K562 (cell line): ENCODE results near the gene ARHGAP8. TPM values are rescaled to one million over a fixed set of nuclear protein-coding genes. Genes with fewer than 3 reads are reported as not detected.

Experiments used
- ATAC-seq: fragments of 200-7000 bp; cut with Tn5 transposase; 3 replicates; pipeline ENCODE4 v1.9.1; 2020; ENCODE audit warnings: moderate library complexity
- BruUV-seq: library from RNA; stranded (reverse); fragments of 400-500 nt; replicated peaks from 2 replicates; lab custom pipeline; 2021; lab: Mats Ljungman, UMichigan
- CTCF ChIA-PET: fragments of 300-600 bp; formaldehyde crosslinking; extraction: SDS; loops from one replicate; lab custom pipeline; 2021; ENCODE audit warnings: low intra/inter-chr PET ratio; lab: Yijun Ruan, JAX
- POLR2A ChIA-PET: fragments of 300-600, 350-650 bp; sonication (Branson Sonifier 250); formaldehyde crosslinking; extraction: SDS; loops from one replicate; lab custom pipeline; 2021; ENCODE audit warnings: antibody characterized with exemption, inconsistent platforms; lab: Yijun Ruan, JAX
- DNase-seq, 4 experiments: peaks; one replicate each; pipeline versions ENCODE4 v3.0.0 to v3.0.0-alpha.2; 2011 to 2018; ENCODE audit warnings: low spot score in 3 of 4, mixed read lengths in 3 of 4; ENCODE audit errors: extremely low read depth in 1 of 4
- FAIRE-seq: peaks from 2 replicates; lab custom pipeline; 2011; peaks lifted over from hg19 to GRCh38; lab: Jason Lieb, UNC
- H2AFZ ChIP-seq: 2 replicates; pipeline ENCODE4 v1.6.0; 2011; ENCODE audit warnings: low read depth, low read length, control low read depth, inconsistent platforms
- H3K27ac ChIP-seq: fragments of 200-600 bp; 3 replicates; pipeline ENCODE4 v1.8.0; 2011; ENCODE audit warnings: low read depth, mild to moderate bottlenecking, control low read depth, inconsistent platforms, low read length, moderate library complexity, mixed read lengths; ENCODE audit errors: extremely low read depth
- H3K27me3 ChIP-seq, 2 experiments: fragments of 300-600 bp in 1 of 2; 2 replicates in 1 of 2; 3 replicates in 1 of 2; pipeline versions ENCODE4 v1.6.0 to v1.8.0; 2011; ENCODE audit warnings: inconsistent platforms in 2 of 2, low read length in 2 of 2, mild to moderate bottlenecking in 1 of 2, mixed read lengths in 1 of 2, moderate library complexity in 1 of 2; ENCODE audit not compliant: control insufficient read depth in 2 of 2, insufficient read depth in 2 of 2
- H3K36me3 ChIP-seq: fragments of 300-600 bp; 3 replicates; pipeline ENCODE4 v1.8.0; 2011; ENCODE audit warnings: mild to moderate bottlenecking, low read length, inconsistent platforms; ENCODE audit not compliant: control insufficient read depth, insufficient read depth
- H3K4me1 ChIP-seq, 2 experiments: fragments of 200-600 bp in 1 of 2; replicated peaks in 1 of 2; 2 replicates in 1 of 2; 3 replicates in 1 of 2; pipeline versions ENCODE4 v1.5.1 to v1.8.0; 2011; ENCODE audit warnings: inconsistent platforms in 2 of 2, low read length in 2 of 2, mild to moderate bottlenecking in 1 of 2, mixed read lengths in 1 of 2, moderate library complexity in 1 of 2; ENCODE audit not compliant: control insufficient read depth in 2 of 2, insufficient read depth in 2 of 2
- H3K4me2 ChIP-seq: 2 replicates; pipeline ENCODE4 v1.6.1; 2011; ENCODE audit warnings: low read length, control low read depth, inconsistent platforms, mixed read lengths; ENCODE audit not compliant: insufficient read depth
- H3K4me3 ChIP-seq: fragments of 200-600 bp; sonication (generic), shearing (Covaris generic); 2 replicates; pipeline ENCODE4 v1.5.1; 2016; ENCODE audit warnings: control low read depth, inconsistent platforms
- H3K79me2 ChIP-seq: fragments of 200-600 bp; 3 replicates; pipeline ENCODE4 v1.8.0; 2011; ENCODE audit warnings: low read length, inconsistent platforms; ENCODE audit not compliant: control insufficient read depth, insufficient read depth
- H3K9ac ChIP-seq, 2 experiments: 2 replicates each; pipeline versions ENCODE4 v1.6.0 to v1.6.1; 2011; ENCODE audit warnings: low read depth in 2 of 2, low read length in 2 of 2, control low read depth in 1 of 2, inconsistent platforms in 1 of 2, mild to moderate bottlenecking in 1 of 2, mixed read lengths in 1 of 2; ENCODE audit not compliant: insufficient read depth in 1 of 2
- H3K9me1 ChIP-seq: one replicate; pipeline ENCODE4 v1.6.0; 2011; ENCODE audit warnings: inconsistent platforms, mild to moderate bottlenecking, low read length, moderate library complexity; ENCODE audit not compliant: control insufficient read depth, insufficient read depth
- H3K9me3 ChIP-seq: replicated peaks from 2 replicates; pipeline ENCODE4 v1.5.1; 2011; ENCODE audit warnings: low read depth, low read length, inconsistent platforms; ENCODE audit not compliant: control insufficient read depth, insufficient read depth
- H4K20me1 ChIP-seq: replicated peaks from 2 replicates; pipeline ENCODE4 v1.6.1; 2011; ENCODE audit warnings: low read length, inconsistent platforms, mixed read lengths; ENCODE audit not compliant: control insufficient read depth, insufficient read depth
- HNRNPL ChIP-seq: fragments of 200-400 bp; formaldehyde crosslinking; IDR thresholded peaks from 2 replicates; pipeline ENCODE4 v1.6.1; 2017; ENCODE audit warnings: low read depth, mild to moderate bottlenecking, low read length
- IRF1 ChIP-seq: sonication (generic); formaldehyde crosslinking; IDR thresholded peaks from 2 replicates; pipeline ENCODE4 v1.8.0; 2022; ENCODE audit warnings: missing genetic modification reagents, mild to moderate bottlenecking, borderline replicate concordance
- KAT7 ChIP-seq: sonication (generic); formaldehyde crosslinking; IDR thresholded peaks from 2 replicates; pipeline ENCODE4 v1.8.0; 2022; ENCODE audit warnings: missing genetic modification reagents, mild to moderate bottlenecking, borderline replicate concordance
- MAFK ChIP-seq: IDR thresholded peaks from 2 replicates; pipeline ENCODE4 v1.6.1; 2011; ENCODE audit warnings: low read length, improper control_type of control experiment
- NR0B1 ChIP-seq: fragments of 450-650 bp; IDR thresholded peaks from one replicate; pipeline ENCODE4 v1.6.1; 2018; ENCODE audit warnings: mild to moderate bottlenecking, moderate library complexity; ENCODE audit not compliant: partially characterized antibody
- PHTF2 ChIP-seq: fragments of 250-450 bp; sonication (Bioruptor Pico); IDR thresholded peaks from 2 replicates; pipeline ENCODE4 v1.5.0; 2021; ENCODE audit warnings: mild to moderate bottlenecking
- POLR2AphosphoS2 ChIP-seq: IDR thresholded peaks from 2 replicates; pipeline ENCODE4 v1.6.1; 2012; ENCODE audit warnings: low read length, improper control_type of control experiment
- SETDB1 ChIP-seq: IDR thresholded peaks from one replicate; pipeline ENCODE4 v1.6.1; 2012; ENCODE audit warnings: low read length, control low read depth, inconsistent platforms
- SREBF1 ChIP-seq: fragments of 150-350 bp; IDR thresholded peaks from 2 replicates; pipeline ENCODE4 v1.6.1; 2014; ENCODE audit warnings: antibody characterized with exemption, low read depth, low read length, borderline replicate concordance
- TARDBP ChIP-seq: fragments of 450-650 bp; IDR thresholded peaks from 2 replicates; pipeline ENCODE4 v1.6.1; 2016
- TCF15 ChIP-seq: fragments of 250-450 bp; sonication (Bioruptor Pico); IDR thresholded peaks from 2 replicates; pipeline ENCODE4 v1.8.0; 2022; ENCODE audit warnings: moderate library complexity, mild to moderate bottlenecking, inconsistent platforms
- XRCC5 ChIP-seq: fragments of 200-400 bp; formaldehyde crosslinking; IDR thresholded peaks from 2 replicates; pipeline ENCODE4 v1.6.1; 2017; ENCODE audit warnings: low read depth, mild to moderate bottlenecking, low read length
- whole genome bisulfite sequencing: fragments of 100-300 bp; shearing (Covaris generic); methylation state at CpG from one replicate; pipeline ENCODE4 v1.1.6; 2016; ENCODE audit warnings: low coverage, mixed read lengths; ENCODE audit not compliant: insufficient coverage; ENCODE audit errors: missing lambda C conversion rate; 5-methylcytosine and 5-hydroxymethylcytosine counted together
- in situ Hi-C: fragments of 300-500 bp; cut with MboI; formaldehyde crosslinking; loops from 4 replicates; pipeline ENCODE4 v1.15.0; 2018; ENCODE audit warnings: inconsistent platforms, mixed read lengths
- intact Hi-C: fragments of 100-400 bp; cut with micrococcal nuclease; formaldehyde crosslinking; loops from 2 replicates; pipeline ENCODE4 v1.14.2; 2022
- polyA plus RNA-seq, 8 experiments: library from polyadenylated mRNA; depleted of rRNA in 4 of 8; stranded (reverse) in 5 of 8; unstranded in 3 of 8; fragments of >200 nt; fragmentation: Nextera tagmentation in 2 of 8; fragmentation: Illumina TruSeq in 1 of 8; extraction: Ambion mirVana in 2 of 8; extraction: Trizol in 1 of 8; gene quantifications; 2 replicates each; pipeline versions ENCODE4 v1.2.1 to v1.2.3, GENCODE V29; 2011 to 2014; ENCODE audit warnings: inconsistent platforms in 1 of 8, missing spikeins in 1 of 8
- total RNA-seq, 7 experiments: library from RNA; depleted of rRNA in 6 of 7; stranded (reverse); fragments of >200 nt in 6 of 7; fragmentation: Illumina TruSeq in 2 of 7; extraction: Trizol in 2 of 7; gene quantifications; 2 replicates each; pipeline versions ENCODE4 v1.2.1 to v1.2.3, GENCODE V29; 2011 to 2021; ENCODE audit warnings: low replicate concordance in 1 of 7
- TF ChIP-seq, protein P1 (sequence below): sonication (generic); formaldehyde crosslinking; IDR thresholded peaks from 2 replicates; pipeline ENCODE4 v1.8.0; 2022; ENCODE audit warnings: missing genetic modification reagents, mild to moderate bottlenecking, moderate library complexity, borderline replicate concordance

ARHGAP8 gene
- total and polyA plus RNA-seq, 9 of the 15 experiments (the other 6 are each of a cell fraction or from before 2014, with no cell fraction given), result 0.15 to 2.2 (median 0.62) TPM

GRCh38 chr22:44846726-44847275 lies 94.4 kb downstream of the ARHGAP8 start:
- no peaks in the 10 kb centered on the region; a peak in 1 of 5 replicates for H3K4me1 ChIP-seq
- no peak overlapping the region for H3K9ac ChIP-seq
- no peaks in the 10 kb centered on the region for H3K79me2 ChIP-seq
- H2AFZ ChIP-seq, result no peak overlapping the region
- ATAC-seq (no peak), FAIRE-seq (no peak), DNase-seq (no peak)
- H3K27me3 ChIP-seq, result peaks cover 0 to 23% of the 10 kb centered on the region in 2 experiments; a peak in 2 of 5 replicates
- CTCF ChIA-PET, result no interaction called here
- no peaks in the 10 kb centered on the region for H3K9me3 ChIP-seq
- no peak overlapping the region for H3K27ac ChIP-seq
- no peaks in the 10 kb centered on the region for H3K9me1 ChIP-seq
- BruUV-seq, result no TSS peak
- WGBS, result 1% methylated on average over 15 of the region's 16 CpGs
- intact Hi-C loops, result no loop called here
- H3K36me3 ChIP-seq, result no peaks in the 10 kb centered on the region
- no peak overlapping the region for H3K4me3 ChIP-seq
- 0 out of 2 replicates have a peak, but pooled peaks cover 3% of the 10 kb centered on the region for H4K20me1 ChIP-seq
- no peak for TF ChIP-seq PHTF2 (CRISPR knock-in tag)
- TF ChIP-seq TCF15, result no peak
- no peak for TF ChIP-seq SETDB1
- no peak for TF ChIP-seq HNRNPL
- H3K4me2 ChIP-seq, result no peak overlapping the region
- POLR2A ChIA-PET, result no interaction called here
- in situ Hi-C loops, result no loop called here

GRCh38 chr22:44847380-44847779 lies 95.0 kb downstream of the ARHGAP8 start:
- BruUV-seq, result no TSS peak
- no peak overlapping the region for H3K27ac ChIP-seq
- H3K9ac ChIP-seq, result no peak overlapping the region
- DNase-seq (no peak), ATAC-seq (no peak), FAIRE-seq (no peak)
- H3K9me3 ChIP-seq, result no peaks in the 10 kb centered on the region
- no peaks in the 10 kb centered on the region for H3K9me1 ChIP-seq
- H3K79me2 ChIP-seq, result no peaks in the 10 kb centered on the region
- POLR2A ChIA-PET, result no interaction called here
- intact Hi-C loops, result no loop called here
- H3K4me1 ChIP-seq, result no peaks in the 10 kb centered on the region; a peak in 1 of 5 replicates
- 0 out of 2 replicates have a peak, but pooled peaks cover 3% of the 10 kb centered on the region for H4K20me1 ChIP-seq
- no peak overlapping the region for H2AFZ ChIP-seq
- H3K4me3 ChIP-seq, result no peak overlapping the region
- WGBS, result 0% methylated on average over 4 of the region's 4 CpGs
- CTCF ChIA-PET, result no interaction called here
- no peak overlapping the region for H3K4me2 ChIP-seq
- H3K36me3 ChIP-seq, result no peaks in the 10 kb centered on the region
- peaks cover 0 to 22% of the 10 kb centered on the region in 2 experiments; a peak in 2 of 5 replicates for H3K27me3 ChIP-seq
- in situ Hi-C loops, result no loop called here
- TF ChIP-seq MAFK (no peak), KAT7 (CRISPR knock-in tag) (no peak), SREBF1 (no peak), POLR2AphosphoS2 (no peak), IRF1 (CRISPR knock-in tag) (no peak), XRCC5 (no peak), NR0B1 (no peak), TARDBP (no peak)
- TF ChIP-seq, protein P1, sequence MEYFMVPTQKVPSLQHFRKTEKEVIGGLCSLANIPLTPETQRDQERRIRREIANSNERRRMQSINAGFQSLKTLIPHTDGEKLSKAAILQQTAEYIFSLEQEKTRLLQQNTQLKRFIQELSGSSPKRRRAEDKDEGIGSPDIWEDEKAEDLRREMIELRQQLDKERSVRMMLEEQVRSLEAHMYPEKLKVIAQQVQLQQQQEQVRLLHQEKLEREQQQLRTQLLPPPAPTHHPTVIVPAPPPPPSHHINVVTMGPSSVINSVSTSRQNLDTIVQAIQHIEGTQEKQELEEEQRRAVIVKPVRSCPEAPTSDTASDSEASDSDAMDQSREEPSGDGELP (CRISPR knock-in tag), result no peak
